HepG2 (cell line): ENCODE data around the gene CLEC18A. TPM values are rescaled to one million over a fixed set of nuclear protein-coding genes. Genes with fewer than 3 reads are reported as not detected.
A peak's percentile ranks its signal among the peaks of the same experiment; 100 is the strongest.
"Not testable (repeated sequence)": the region's sequence is repeated elsewhere in the genome, so short reads cannot be mapped to it uniquely, and the experiment has no call there.

Experiments used
- ATAC-seq: fragments of 200-7000 bp; cut with Tn5 transposase; 3 replicates; pipeline ENCODE4 v1.9.1; 2020; ENCODE audit warnings: mild to moderate bottlenecking, moderate library complexity
- BruUV-seq: library from RNA; stranded (reverse); fragments of 400-500 nt; replicated peaks from 2 replicates; lab custom pipeline; 2021; lab: Mats Ljungman, UMichigan
- CTCF ChIA-PET: fragments of 300-600 bp; formaldehyde crosslinking; extraction: SDS; loops from one replicate; lab custom pipeline; 2021; ENCODE audit warnings: low total read pairs, inconsistent platforms, low intra/inter-chr PET ratio; lab: Yijun Ruan, JAX
- POLR2A ChIA-PET: fragments of 350-600 bp; sonication (Branson Sonifier 250); formaldehyde crosslinking; loops from one replicate; lab custom pipeline; 2020; ENCODE audit warnings: antibody characterized with exemption, inconsistent platforms; lab: Yijun Ruan, JAX
- DNase-seq: peaks from one replicate; pipeline ENCODE4 v3.0.0-alpha.2; 2015; ENCODE audit warnings: low spot score
- FAIRE-seq: peaks from 3 replicates; lab custom pipeline; 2011; peaks lifted over from hg19 to GRCh38; lab: Jason Lieb, UNC
- H2AFZ ChIP-seq: one replicate; pipeline ENCODE4 v1.6.1; 2011; ENCODE audit warnings: low read length, inconsistent platforms
- H3K27ac ChIP-seq: fragments of 300-600 bp; 3 replicates; pipeline ENCODE4 v1.8.0; 2011; ENCODE audit warnings: mixed run types, mild to moderate bottlenecking, mixed read lengths, low read length, inconsistent platforms; ENCODE audit not compliant: insufficient read depth; ENCODE audit errors: extremely low read length
- H3K27me3 ChIP-seq, 2 experiments: fragments of 200-600 bp in 1 of 2; 2 replicates in 1 of 2; 3 replicates in 1 of 2; pipeline versions ENCODE4 v1.6.0 to v1.8.0; 2011; ENCODE audit warnings: low read length in 2 of 2, mild to moderate bottlenecking in 2 of 2, moderate library complexity in 2 of 2, inconsistent platforms in 1 of 2; ENCODE audit not compliant: insufficient read depth in 2 of 2, control insufficient read depth in 1 of 2
- H3K36me3 ChIP-seq, 2 experiments: fragments of 200-600 bp in 1 of 2; replicated peaks in 1 of 2; 2 replicates in 1 of 2; 3 replicates in 1 of 2; pipeline versions ENCODE4 v1.5.1 to v1.8.0; 2011; ENCODE audit warnings: low read length in 2 of 2, inconsistent platforms in 1 of 2; ENCODE audit not compliant: insufficient read depth in 2 of 2, control insufficient read depth in 1 of 2
- H3K4me1 ChIP-seq: 2 replicates; pipeline ENCODE4 v1.5.1; 2012; ENCODE audit warnings: low read length, inconsistent platforms; ENCODE audit not compliant: insufficient read depth
- H3K4me2 ChIP-seq: 2 replicates; pipeline ENCODE4 v1.6.0; 2011; ENCODE audit warnings: low read depth, low read length, inconsistent platforms
- H3K4me3 ChIP-seq, 3 experiments: fragments of 200-600 bp in 1 of 3; sonication (generic), shearing (Covaris generic) in 1 of 3; replicated peaks in 1 of 3; 2 replicates each; pipeline ENCODE4 v1.5.1; 2011 to 2016; ENCODE audit warnings: low read length in 3 of 3, inconsistent platforms in 2 of 3, low read depth in 2 of 3, mild to moderate bottlenecking in 2 of 3, control low read depth in 1 of 3, mixed read lengths in 1 of 3; ENCODE audit not compliant: insufficient read depth in 1 of 3
- H3K79me2 ChIP-seq: one replicate; pipeline ENCODE4 v1.6.1; 2011; ENCODE audit warnings: low read length, inconsistent platforms; ENCODE audit not compliant: insufficient read depth
- H3K9ac ChIP-seq: 2 replicates; pipeline ENCODE4 v1.6.0; 2011; ENCODE audit warnings: mild to moderate bottlenecking, low read depth, low read length, inconsistent platforms; ENCODE audit not compliant: insufficient read depth
- H3K9me3 ChIP-seq: 2 replicates; pipeline ENCODE4 v1.5.1; 2012; ENCODE audit warnings: mild to moderate bottlenecking, low read length
- H4K20me1 ChIP-seq: 2 replicates; pipeline ENCODE4 v1.6.0; 2011; ENCODE audit warnings: inconsistent platforms, mild to moderate bottlenecking, low read length, moderate library complexity; ENCODE audit not compliant: insufficient read depth
- WGBS: methylation state at CpG from one replicate; pipeline ENCODE4 v1.1.6; 2017; ENCODE audit warnings: low lambda C conversion rate; 5-methylcytosine and 5-hydroxymethylcytosine counted together
- in situ Hi-C: cut with HindIII; loops from 2 replicates; pipeline ENCODE4 v1.10.0; 2017; ENCODE audit warnings: low pct_unique_long_range_greater_than_20kb; ENCODE audit not compliant: extremely low pct_ligation_motif_present
- intact Hi-C: fragments of 100-400 bp; cut with micrococcal nuclease; formaldehyde crosslinking; loops from one replicate; pipeline ENCODE4 v1.10.0; 2022; ENCODE audit not compliant: unreplicated experiment
- polyA plus RNA-seq, 8 experiments: library from polyadenylated mRNA; depleted of rRNA in 3 of 8; stranded (reverse) in 7 of 8; unstranded in 1 of 8; fragments of >200 nt; fragmentation: Illumina TruSeq in 4 of 8; extraction: Trizol in 4 of 8; gene quantifications; 2 replicates each; pipeline versions ENCODE4 v1.2.1 to v1.2.3, GENCODE V29; 2011 to 2016; ENCODE audit warnings: low read depth in 4 of 8, missing spikeins in 1 of 8, mixed read lengths in 1 of 8; ENCODE audit not compliant: insufficient read depth in 1 of 8
- total RNA-seq, 5 experiments: library from RNA; depleted of rRNA; stranded (reverse); fragments of >200 nt; fragmentation: Illumina TruSeq; extraction: Trizol; gene quantifications; 2 replicates each; pipeline ENCODE4 v1.2.3, GENCODE V29; 2016; ENCODE audit warnings: low read depth in 1 of 5

Gene CLEC18A
- total and polyA plus RNA-seq, 2 of the 13 experiments (the other 11 are each of a cell fraction or from before 2014, with no cell fraction given), result 0.22 to 0.42 TPM

DNA sequence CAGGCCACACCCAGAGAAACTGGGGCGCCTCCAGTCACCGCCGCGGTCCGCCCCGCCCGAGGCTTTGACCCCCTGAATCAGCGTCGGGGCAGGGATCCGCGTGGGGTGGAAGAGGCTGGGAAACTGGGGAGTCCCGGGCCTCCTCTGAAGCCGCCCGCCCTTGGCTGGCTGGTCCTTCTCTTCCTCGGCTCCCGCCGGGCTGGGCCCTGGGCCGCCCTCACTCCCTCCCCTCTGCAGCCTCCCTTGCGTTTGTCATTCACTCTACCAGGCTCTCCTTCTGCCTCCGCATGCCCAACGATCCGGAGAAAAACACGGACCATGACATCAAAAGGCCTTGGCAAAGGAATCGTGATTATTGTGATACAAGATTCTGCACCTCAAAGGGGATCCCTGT lies 14.5 kb downstream of the CLEC18A start:
- CTCF ChIA-PET, H2AFZ ChIP-seq, H3K79me2 ChIP-seq, DNase-seq, H4K20me1 ChIP-seq, H3K9ac ChIP-seq, H3K4me1 ChIP-seq, H3K36me3 ChIP-seq, BruUV-seq, H3K9me3 ChIP-seq, H3K27me3 ChIP-seq, FAIRE-seq, intact Hi-C loops, H3K27ac ChIP-seq, in situ Hi-C loops, POLR2A ChIA-PET: not testable (repeated sequence)
- WGBS, result 23% methylated on average over 5 of the region's 24 CpGs
- H3K4me2 ChIP-seq, result 0 out of 2 replicates have a peak overlapping the region, but pooled peaks have one; percentile 76
- ATAC-seq, result peak; percentile 53
- H3K4me3 ChIP-seq, result peak overlapping the region in 2 of 3 experiments; percentile 53 to 57; a peak in 3 of 6 replicates

DNA sequence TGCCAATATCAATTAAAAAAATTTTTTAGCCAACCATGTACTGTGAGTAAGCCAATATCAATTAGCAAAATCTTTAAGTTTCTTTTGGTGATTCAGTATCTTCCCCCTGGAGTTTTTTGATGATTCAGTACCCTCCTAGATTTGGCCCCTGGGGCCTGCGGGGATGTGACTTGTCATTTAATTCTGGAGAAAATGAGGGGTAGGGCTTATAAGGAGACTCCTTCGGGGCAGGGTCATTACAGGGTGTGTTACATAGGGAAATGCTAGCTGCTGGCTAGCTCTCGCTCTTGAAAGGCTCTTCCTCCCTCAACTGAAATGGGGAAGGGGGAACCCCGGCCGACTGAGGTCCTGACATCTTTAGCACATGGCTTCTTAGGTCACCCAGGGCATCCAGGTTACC lies 16.6 kb downstream of the CLEC18A start:
- intact Hi-C loops, H3K4me1 ChIP-seq, in situ Hi-C loops, H3K27me3 ChIP-seq, H2AFZ ChIP-seq, H3K4me3 ChIP-seq, POLR2A ChIA-PET, H3K79me2 ChIP-seq, H3K9me3 ChIP-seq, FAIRE-seq, DNase-seq, CTCF ChIA-PET, ATAC-seq, H3K4me2 ChIP-seq, H3K36me3 ChIP-seq, BruUV-seq, H4K20me1 ChIP-seq, H3K27ac ChIP-seq, H3K9ac ChIP-seq: not testable (repeated sequence)
- no CpG with 5 or more reads among the region's 5 CpGs for WGBS

DNA sequence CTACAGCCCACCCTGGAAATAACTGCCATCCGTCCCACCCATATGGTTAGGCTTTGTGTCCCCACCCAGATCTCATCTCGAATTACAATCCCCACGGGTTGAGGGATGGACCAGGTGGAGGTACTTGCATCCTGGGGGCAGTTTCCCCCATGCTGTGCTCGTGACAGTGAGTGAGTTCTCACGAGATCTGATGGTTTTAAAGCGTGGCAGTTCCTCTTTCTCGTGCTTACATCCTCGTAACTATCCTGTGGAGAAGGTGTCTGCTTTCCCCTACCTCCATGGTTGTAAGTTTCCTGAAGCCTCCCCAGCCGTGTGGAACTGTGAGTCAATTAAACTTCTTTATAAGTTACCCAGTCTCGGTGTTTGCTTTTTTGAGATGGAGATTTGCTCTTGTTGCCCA lies 17.0 kb downstream of the CLEC18A start:
- H4K20me1 ChIP-seq, DNase-seq, H2AFZ ChIP-seq, POLR2A ChIA-PET, CTCF ChIA-PET, intact Hi-C loops, ATAC-seq, H3K36me3 ChIP-seq, H3K4me2 ChIP-seq, H3K9me3 ChIP-seq, H3K27me3 ChIP-seq, H3K79me2 ChIP-seq, H3K4me3 ChIP-seq, BruUV-seq, H3K27ac ChIP-seq, H3K9ac ChIP-seq, FAIRE-seq, in situ Hi-C loops, H3K4me1 ChIP-seq: not testable (repeated sequence)
- WGBS, result no CpG with 5 or more reads among the region's 10 CpGs

DNA sequence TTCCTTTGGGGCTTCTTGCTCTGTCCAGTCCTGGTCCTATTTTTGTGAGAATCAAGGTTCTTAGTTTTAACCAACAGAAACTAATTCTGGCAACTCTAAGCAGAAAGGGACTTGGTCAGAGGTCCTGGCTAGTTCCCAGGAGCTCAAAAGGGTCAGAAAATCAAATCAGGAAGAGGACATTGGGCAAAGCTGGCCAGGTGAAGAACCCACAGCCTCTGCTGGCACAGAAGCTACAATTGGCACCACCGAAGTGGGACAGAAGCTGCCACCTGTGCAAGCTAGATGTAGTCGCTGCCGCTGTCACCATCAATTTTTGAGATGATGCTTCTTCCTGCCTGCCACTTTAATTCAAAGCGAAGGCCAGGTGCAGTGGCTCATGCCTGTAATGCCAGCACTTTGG lies 18.5 kb downstream of the CLEC18A start:
- H3K36me3 ChIP-seq, H3K9ac ChIP-seq, intact Hi-C loops, POLR2A ChIA-PET, DNase-seq, in situ Hi-C loops, FAIRE-seq, H3K79me2 ChIP-seq, H3K4me3 ChIP-seq, H2AFZ ChIP-seq, ATAC-seq, H3K27me3 ChIP-seq, H3K9me3 ChIP-seq, H3K27ac ChIP-seq, BruUV-seq, H4K20me1 ChIP-seq, CTCF ChIA-PET, H3K4me2 ChIP-seq, H3K4me1 ChIP-seq: not testable (repeated sequence)
- 84% methylated on average over 4 of the region's 4 CpGs for WGBS
